HG03175 (cell line): Measurements from ENCODE around the gene DIPK2A.

Experiments used
- ATAC-seq: cut with Tn5 transposase; IDR thresholded peaks from one replicate; pipeline ENCODE4 v1.9.1; 2021; ENCODE audit warnings: mild to moderate bottlenecking, moderate library complexity; ENCODE audit not compliant: unreplicated experiment

Gene DIPK2A

DNA sequence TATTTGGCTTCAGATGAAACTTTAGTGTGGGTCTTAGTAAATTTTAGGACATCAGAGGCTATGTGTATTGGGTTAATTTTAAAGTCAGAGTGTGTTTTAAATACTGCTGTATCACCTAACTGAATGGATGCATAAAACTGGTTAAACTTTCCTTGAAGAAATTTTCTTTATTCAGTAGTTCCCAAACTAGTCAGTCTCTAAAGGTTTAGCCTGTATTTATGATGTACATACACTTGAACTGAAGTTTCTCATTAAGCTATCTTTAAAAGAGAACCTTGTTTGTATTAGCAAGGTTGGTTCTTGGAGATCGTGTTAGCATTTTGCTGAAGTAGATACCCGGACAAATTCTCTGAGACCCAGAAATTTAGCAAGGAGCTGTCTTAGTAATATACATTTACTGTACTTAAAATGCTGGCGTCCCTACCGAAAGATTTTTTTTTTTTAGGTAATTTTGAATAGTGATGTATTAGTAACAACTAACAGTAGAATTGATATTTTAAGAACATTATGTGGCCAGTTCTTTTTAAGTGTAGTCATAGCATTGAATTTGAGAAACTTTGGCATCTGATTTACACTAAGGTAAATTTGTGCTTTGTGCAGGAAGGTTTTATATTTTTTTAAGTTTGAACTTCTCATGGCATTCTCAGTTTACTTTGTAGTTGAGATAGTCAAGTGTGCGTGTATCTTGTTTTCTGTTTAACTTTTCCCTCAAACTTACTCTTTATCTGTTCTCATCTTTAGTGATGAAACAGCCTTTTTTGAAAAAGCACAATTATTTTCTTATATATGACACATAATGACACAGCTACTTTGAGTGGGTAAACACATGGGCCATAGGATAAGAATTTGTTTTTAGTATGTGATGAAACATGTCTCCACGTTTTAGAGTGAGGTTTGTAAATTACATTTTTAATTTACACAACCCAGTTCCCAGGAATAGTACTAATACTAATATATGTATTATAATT, 2.9 kb downstream of the DIPK2A start:
- ATAC-seq, result no peak

DNA sequence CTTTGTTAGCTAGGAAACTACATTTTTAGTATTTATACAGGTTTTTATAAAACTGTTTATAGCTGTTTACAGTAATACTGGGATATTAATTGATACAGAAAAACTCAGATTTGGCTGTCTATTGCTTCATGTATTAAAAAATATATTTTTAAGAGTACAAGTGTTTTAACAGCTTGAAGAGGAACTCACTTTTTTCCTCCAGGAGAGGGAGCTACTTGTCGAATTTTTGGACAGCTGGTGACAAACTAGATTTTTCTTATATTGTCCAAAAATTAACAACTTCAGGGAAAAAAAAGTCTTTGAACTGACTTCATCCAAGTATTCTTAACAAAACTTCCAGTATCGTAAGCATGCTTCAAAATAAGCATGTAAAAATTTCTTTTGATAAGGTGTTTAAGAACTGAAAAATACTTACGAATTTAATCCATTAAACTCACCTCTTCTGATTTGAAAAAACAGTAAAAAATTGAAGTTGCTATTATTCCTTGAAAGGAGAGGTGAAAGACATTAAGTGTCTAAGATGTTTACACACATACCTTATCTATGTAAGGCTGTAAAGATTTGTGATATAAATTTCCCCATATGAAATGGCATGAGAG, 4.0 kb downstream of the DIPK2A start:
- ATAC-seq, result no peak

DNA sequence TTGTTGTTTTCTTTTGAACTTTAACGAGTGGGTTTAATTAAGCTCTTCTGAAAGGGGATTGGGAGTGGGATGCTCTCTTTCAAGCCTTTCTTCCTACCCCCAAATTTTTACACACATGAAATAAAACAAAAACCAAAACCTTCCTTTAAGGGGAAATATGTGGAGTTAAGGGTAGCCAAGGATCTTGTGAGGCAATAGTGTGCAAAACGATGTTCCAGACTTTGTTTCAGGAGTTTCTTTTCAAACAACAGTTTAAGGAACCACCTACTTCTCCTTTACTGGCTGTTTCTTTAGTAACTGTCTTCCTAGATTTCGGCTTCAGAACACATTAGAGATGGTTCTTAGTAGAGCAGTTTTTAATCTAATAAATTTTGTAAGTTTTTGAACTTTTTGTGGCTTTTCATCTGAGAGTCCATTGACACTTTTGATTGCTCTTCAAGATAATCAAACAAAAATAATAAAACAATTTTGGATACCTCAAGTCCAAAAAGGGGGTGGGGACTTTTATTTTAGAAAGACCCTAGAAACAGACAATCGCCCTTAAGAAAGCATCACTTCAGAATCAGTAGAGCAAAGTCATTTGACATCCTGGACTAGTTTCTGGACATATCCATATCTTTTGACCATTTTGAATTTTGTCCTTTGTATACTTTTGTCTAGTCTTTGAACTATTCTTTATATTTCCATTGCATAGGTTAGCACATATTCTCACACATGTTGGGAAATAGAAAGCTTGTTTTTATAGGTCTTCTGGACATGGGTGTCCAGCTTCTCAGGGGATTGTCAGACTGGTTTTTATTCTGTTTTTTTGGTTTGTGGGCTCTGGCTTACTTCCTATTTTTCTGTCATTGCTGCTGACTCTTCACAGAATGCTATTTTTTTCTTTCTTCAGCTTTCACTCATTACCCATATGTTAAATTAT, 6.0 kb downstream of the DIPK2A start:
- peak; percentile 46 for ATAC-seq

DNA sequence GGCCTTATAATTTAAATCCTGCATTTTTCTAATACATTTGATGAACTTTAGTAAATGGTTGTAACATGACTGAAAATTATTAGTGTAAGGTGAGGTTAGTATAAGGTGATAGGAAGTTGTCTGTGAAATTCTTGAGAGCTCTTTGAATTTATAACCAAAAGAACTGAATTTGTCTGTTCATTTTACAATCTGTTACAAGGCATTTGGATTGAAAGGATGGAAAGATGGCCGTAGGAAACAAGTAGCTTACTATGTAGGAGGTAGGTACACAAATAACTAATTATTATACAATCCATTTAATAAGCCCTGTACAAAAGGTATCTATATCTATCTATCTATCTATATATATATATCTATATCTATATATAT, 6.6 kb downstream of the DIPK2A start:
- no peak for ATAC-seq

- no peak for ATAC-seq
Measured at GRCh38 chr3:143979041-143979440, 7.4 kb downstream of the DIPK2A start.

GRCh38 chr3:143979813-143980212, 8.2 kb downstream of the DIPK2A start:
- no peak for ATAC-seq

GRCh38 chr3:143988306-143988705, 16.7 kb downstream of the DIPK2A start:
- no peak for ATAC-seq

DNA sequence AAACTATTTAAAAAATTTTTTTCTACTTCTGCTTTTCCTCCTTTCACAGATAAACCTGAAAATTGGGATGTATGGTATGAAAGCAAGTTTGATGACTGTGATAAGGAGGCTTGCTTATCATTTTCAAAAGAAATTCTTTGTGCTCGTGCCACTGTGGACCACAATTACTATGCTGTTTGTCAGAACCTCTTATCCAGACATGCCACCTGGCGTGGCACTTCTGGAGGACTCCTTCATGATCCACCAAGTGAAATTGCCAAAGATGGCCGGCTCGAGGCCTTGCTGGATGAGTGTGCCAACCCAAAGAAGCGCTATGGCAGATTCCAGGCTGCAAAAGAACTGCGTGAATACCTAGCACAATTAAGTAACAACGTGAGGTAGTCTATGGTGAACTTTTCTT, 17.8 kb downstream of the DIPK2A start:
- ATAC-seq, result no peak

DNA sequence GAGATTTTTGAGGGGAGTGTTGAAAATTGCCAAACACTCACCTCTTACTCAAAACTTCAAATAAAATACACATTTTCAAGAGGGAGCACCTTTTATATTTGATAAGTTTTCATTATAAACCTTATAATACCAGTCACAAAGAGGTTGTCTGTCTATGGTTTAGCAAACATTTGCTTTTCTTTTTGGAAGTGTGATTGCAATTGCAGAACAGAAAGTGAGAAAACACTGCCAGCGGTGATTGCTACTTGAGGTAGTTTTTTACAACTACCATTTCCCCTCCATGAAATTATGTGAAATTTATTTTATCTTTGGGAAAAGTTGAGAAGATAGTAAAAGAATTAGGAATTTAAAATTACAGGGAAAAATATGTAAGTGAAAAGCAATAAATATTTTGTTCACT, 20.1 kb downstream of the DIPK2A start:
- peak; percentile 61 for ATAC-seq

- no peak for ATAC-seq
Measured at GRCh38 chr3:143998266-143998665, 26.6 kb downstream of the DIPK2A start.

- no peak for ATAC-seq
Measured at GRCh38 chr3:144003051-144003450, 31.4 kb downstream of the DIPK2A start.

DNA sequence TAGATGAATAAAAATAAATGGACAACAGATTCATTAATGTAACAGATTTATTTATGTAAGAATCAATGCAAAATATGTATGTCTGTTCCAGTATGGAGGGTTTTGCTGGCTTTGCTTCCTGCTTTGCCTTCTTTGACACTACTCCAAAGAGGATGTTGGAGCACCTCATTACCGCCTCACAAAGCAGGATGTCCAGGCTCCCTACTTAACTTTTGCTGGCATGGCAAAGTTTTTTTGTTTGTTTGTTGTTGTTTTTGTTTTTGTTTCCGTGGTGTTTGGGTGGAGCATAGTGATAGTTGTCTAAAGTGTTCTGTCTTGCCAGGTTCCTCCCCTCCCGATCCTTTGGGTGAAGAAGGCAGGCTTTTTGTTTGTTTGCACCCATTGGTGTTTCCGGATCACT, 38.7 kb downstream of the DIPK2A start:
- no peak for ATAC-seq

DNA sequence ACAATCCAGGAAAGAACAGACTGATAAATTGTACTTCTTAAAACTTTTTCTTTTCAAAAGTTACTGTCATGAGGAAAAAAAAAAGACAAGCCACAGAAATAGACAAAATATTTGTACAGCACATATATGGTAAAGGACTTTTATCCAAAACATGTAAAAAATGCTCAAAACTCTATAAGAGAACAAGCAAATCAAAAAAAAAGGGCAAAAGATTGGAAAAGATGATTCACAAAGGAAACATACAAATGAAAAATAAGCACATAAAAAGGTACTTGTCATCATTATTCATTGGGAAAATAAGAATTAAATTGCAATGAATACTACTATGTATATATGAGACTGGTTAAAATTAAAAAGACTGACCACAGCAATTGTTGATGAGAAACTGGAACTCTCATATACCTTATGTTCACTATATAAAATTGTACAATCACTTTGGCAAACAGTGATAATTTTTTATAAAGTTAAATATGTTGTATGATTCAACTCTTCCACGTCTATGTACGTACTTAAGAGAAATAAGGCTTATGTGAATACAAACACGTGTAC, 39.7 kb downstream of the DIPK2A start:
- no peak for ATAC-seq

DNA sequence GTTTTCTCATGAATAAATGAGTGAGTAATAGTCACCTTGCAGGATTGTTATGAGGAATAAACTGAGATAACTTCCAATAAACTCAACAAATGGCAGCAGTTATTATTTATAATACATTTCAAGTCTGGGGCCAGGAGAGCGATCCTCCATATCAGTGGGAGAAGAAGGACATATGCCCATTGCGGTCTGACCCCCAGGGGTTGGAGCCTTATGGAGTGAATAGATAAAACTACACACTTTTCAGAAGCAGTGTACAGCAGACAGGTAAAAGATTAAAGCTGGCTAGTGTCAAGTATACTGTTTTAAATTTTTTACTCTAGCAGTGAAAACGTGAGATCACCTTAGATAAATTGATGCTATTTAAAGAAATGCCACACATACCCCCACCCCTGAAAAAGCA, 43.5 kb downstream of the DIPK2A start:
- ATAC-seq, result no peak

DNA sequence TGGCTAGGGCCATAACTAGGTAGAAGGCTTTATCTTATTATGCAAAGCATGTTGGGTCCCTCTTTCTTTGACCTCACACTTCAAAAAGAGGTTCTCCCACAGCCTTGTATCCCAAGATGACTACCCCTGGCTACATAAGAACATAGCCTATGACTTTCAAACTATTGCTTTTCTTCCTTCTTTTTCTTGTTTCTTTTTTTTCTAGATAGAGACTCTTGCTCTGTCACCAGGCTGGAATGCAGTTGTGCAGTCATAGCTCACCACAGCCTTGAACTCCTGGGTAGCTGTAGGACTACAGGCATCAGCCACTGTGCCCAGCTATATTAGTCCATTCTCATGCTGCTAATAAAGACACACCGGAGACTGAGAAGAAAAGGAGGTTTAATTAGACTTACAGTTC, 47.2 kb downstream of the DIPK2A start:
- no peak for ATAC-seq
